K562 (cell line): ENCODE results near the gene PPP1R14D. TPM values are rescaled to one million over a fixed set of nuclear protein-coding genes. Genes with fewer than 3 reads are reported as not detected.
A peak's percentile ranks its signal among the peaks of the same experiment; 100 is the strongest.

ENCODE experiments used
- ATAC-seq: fragments of 200-7000 bp; cut with Tn5 transposase; 3 replicates; pipeline ENCODE4 v1.9.1; 2020; ENCODE audit warnings: moderate library complexity
- BruUV-seq: library from RNA; stranded (reverse); fragments of 400-500 nt; replicated peaks from 2 replicates; lab custom pipeline; 2021; lab: Mats Ljungman, UMichigan
- CTCF ChIA-PET: fragments of 300-600 bp; formaldehyde crosslinking; extraction: SDS; loops from one replicate; lab custom pipeline; 2021; ENCODE audit warnings: low intra/inter-chr PET ratio; lab: Yijun Ruan, JAX
- POLR2A ChIA-PET: fragments of 300-600, 350-650 bp; sonication (Branson Sonifier 250); formaldehyde crosslinking; extraction: SDS; loops from one replicate; lab custom pipeline; 2021; ENCODE audit warnings: antibody characterized with exemption, inconsistent platforms; lab: Yijun Ruan, JAX
- DNase-seq, 4 experiments: peaks; one replicate each; pipeline versions ENCODE4 v3.0.0 to v3.0.0-alpha.2; 2011 to 2018; ENCODE audit warnings: low spot score in 3 of 4, mixed read lengths in 3 of 4; ENCODE audit errors: extremely low read depth in 1 of 4
- FAIRE-seq: peaks from 2 replicates; lab custom pipeline; 2011; peaks lifted over from hg19 to GRCh38; lab: Jason Lieb, UNC
- H2AFZ ChIP-seq: 2 replicates; pipeline ENCODE4 v1.6.0; 2011; ENCODE audit warnings: low read depth, low read length, control low read depth, inconsistent platforms
- H3K27ac ChIP-seq: fragments of 200-600 bp; 3 replicates; pipeline ENCODE4 v1.8.0; 2011; ENCODE audit warnings: low read depth, mild to moderate bottlenecking, control low read depth, inconsistent platforms, low read length, moderate library complexity, mixed read lengths; ENCODE audit errors: extremely low read depth
- H3K27me3 ChIP-seq, 2 experiments: fragments of 300-600 bp in 1 of 2; 2 replicates in 1 of 2; 3 replicates in 1 of 2; pipeline versions ENCODE4 v1.6.0 to v1.8.0; 2011; ENCODE audit warnings: inconsistent platforms in 2 of 2, low read length in 2 of 2, mild to moderate bottlenecking in 1 of 2, mixed read lengths in 1 of 2, moderate library complexity in 1 of 2; ENCODE audit not compliant: control insufficient read depth in 2 of 2, insufficient read depth in 2 of 2
- H3K36me3 ChIP-seq: fragments of 300-600 bp; 3 replicates; pipeline ENCODE4 v1.8.0; 2011; ENCODE audit warnings: mild to moderate bottlenecking, low read length, inconsistent platforms; ENCODE audit not compliant: control insufficient read depth, insufficient read depth
- H3K4me1 ChIP-seq, 2 experiments: fragments of 200-600 bp in 1 of 2; replicated peaks in 1 of 2; 2 replicates in 1 of 2; 3 replicates in 1 of 2; pipeline versions ENCODE4 v1.5.1 to v1.8.0; 2011; ENCODE audit warnings: inconsistent platforms in 2 of 2, low read length in 2 of 2, mild to moderate bottlenecking in 1 of 2, mixed read lengths in 1 of 2, moderate library complexity in 1 of 2; ENCODE audit not compliant: control insufficient read depth in 2 of 2, insufficient read depth in 2 of 2
- H3K4me2 ChIP-seq: 2 replicates; pipeline ENCODE4 v1.6.1; 2011; ENCODE audit warnings: low read length, control low read depth, inconsistent platforms, mixed read lengths; ENCODE audit not compliant: insufficient read depth
- H3K4me3 ChIP-seq: fragments of 200-600 bp; sonication (generic), shearing (Covaris generic); 2 replicates; pipeline ENCODE4 v1.5.1; 2016; ENCODE audit warnings: control low read depth, inconsistent platforms
- H3K79me2 ChIP-seq: fragments of 200-600 bp; 3 replicates; pipeline ENCODE4 v1.8.0; 2011; ENCODE audit warnings: low read length, inconsistent platforms; ENCODE audit not compliant: control insufficient read depth, insufficient read depth
- H3K9ac ChIP-seq, 2 experiments: 2 replicates each; pipeline versions ENCODE4 v1.6.0 to v1.6.1; 2011; ENCODE audit warnings: low read depth in 2 of 2, low read length in 2 of 2, control low read depth in 1 of 2, inconsistent platforms in 1 of 2, mild to moderate bottlenecking in 1 of 2, mixed read lengths in 1 of 2; ENCODE audit not compliant: insufficient read depth in 1 of 2
- H3K9me1 ChIP-seq: one replicate; pipeline ENCODE4 v1.6.0; 2011; ENCODE audit warnings: inconsistent platforms, mild to moderate bottlenecking, low read length, moderate library complexity; ENCODE audit not compliant: control insufficient read depth, insufficient read depth
- H3K9me3 ChIP-seq: replicated peaks from 2 replicates; pipeline ENCODE4 v1.5.1; 2011; ENCODE audit warnings: low read depth, low read length, inconsistent platforms; ENCODE audit not compliant: control insufficient read depth, insufficient read depth
- H4K20me1 ChIP-seq: replicated peaks from 2 replicates; pipeline ENCODE4 v1.6.1; 2011; ENCODE audit warnings: low read length, inconsistent platforms, mixed read lengths; ENCODE audit not compliant: control insufficient read depth, insufficient read depth
- CHCHD3 ChIP-seq: fragments of 250-450 bp; sonication (Bioruptor Pico); IDR thresholded peaks from 2 replicates; pipeline ENCODE4 v2.1.2; 2022; ENCODE audit warnings: mild to moderate bottlenecking
- CHD4 ChIP-seq: fragments of 200-600 bp; sonication (generic); IDR thresholded peaks from 3 replicates; pipeline ENCODE4 v1.6.1; 2012; ENCODE audit warnings: low read depth, mild to moderate bottlenecking, mixed read lengths, low read length, inconsistent platforms; ENCODE audit not compliant: insufficient read depth, insufficient replicate concordance, poor library complexity, severe bottlenecking
- CSDE1 ChIP-seq, 2 experiments: fragments of 450-650 bp; IDR thresholded peaks; 2 replicates each; pipeline ENCODE4 v1.6.1; 2016; ENCODE audit warnings: mild to moderate bottlenecking in 1 of 2
- ELF2 ChIP-seq: fragments of 250-450 bp; sonication (Bioruptor Pico); IDR thresholded peaks from 2 replicates; pipeline ENCODE4 v1.5.0; 2021; ENCODE audit warnings: mild to moderate bottlenecking
- GATA2 ChIP-seq: sonication (generic); formaldehyde crosslinking; IDR thresholded peaks from 2 replicates; pipeline ENCODE4 v1.4.0; 2020; ENCODE audit warnings: mild to moderate bottlenecking, missing genetic modification reagents
- HDGF ChIP-seq: fragments of 450-650 bp; IDR thresholded peaks from 2 replicates; pipeline ENCODE4 v1.6.1; 2016
- IRF9 ChIP-seq: fragments of 450-650 bp; IDR thresholded peaks from 2 replicates; pipeline ENCODE4 v1.6.1; 2016; ENCODE audit warnings: missing biosample characterization, missing genetic modification characterization
- NR0B1 ChIP-seq: fragments of 450-650 bp; IDR thresholded peaks from one replicate; pipeline ENCODE4 v1.6.1; 2018; ENCODE audit warnings: mild to moderate bottlenecking, moderate library complexity; ENCODE audit not compliant: partially characterized antibody
- SRF ChIP-seq, 2 experiments: fragments of 250-450, 450-650 bp in 1 of 2; sonication (Bioruptor Pico) in 1 of 2; sonication (generic) in 1 of 2; formaldehyde crosslinking; IDR thresholded peaks; 2 replicates each; pipeline versions ENCODE4 v1.5.0 to v1.5.1; 2020 to 2022; ENCODE audit warnings: mild to moderate bottlenecking in 1 of 2, missing genetic modification reagents in 1 of 2
- TGIF2 ChIP-seq: sonication (generic); formaldehyde crosslinking; IDR thresholded peaks from 2 replicates; pipeline ENCODE4 v1.8.1; 2022; ENCODE audit warnings: mild to moderate bottlenecking, missing genetic modification reagents, moderate library complexity
- ZFPM2 ChIP-seq: fragments of 250-450 bp; sonication (Bioruptor Pico); IDR thresholded peaks from 2 replicates; pipeline ENCODE4 v1.5.1; 2022; ENCODE audit warnings: mild to moderate bottlenecking
- ZFX ChIP-seq: sonication (generic); formaldehyde crosslinking; IDR thresholded peaks from 2 replicates; pipeline ENCODE4 v1.8.0; 2022; ENCODE audit warnings: mild to moderate bottlenecking, missing genetic modification reagents, moderate library complexity
- ZNF408 ChIP-seq: fragments of 250-450 bp; sonication (Bioruptor Pico); IDR thresholded peaks from 2 replicates; pipeline ENCODE4 v1.4.0; 2020; ENCODE audit warnings: low read depth, mild to moderate bottlenecking, moderate library complexity
- ZNF584 ChIP-seq: fragments of 200-800 bp; sonication (Bioruptor generic); IDR thresholded peaks from 2 replicates; pipeline ENCODE4 v1.6.1; 2016; ENCODE audit warnings: low read depth, mild to moderate bottlenecking, missing genetic modification characterization, missing compliant biosample characterization
- WGBS: fragments of 100-300 bp; shearing (Covaris generic); methylation state at CpG from one replicate; pipeline ENCODE4 v1.1.6; 2016; ENCODE audit warnings: low coverage, mixed read lengths; ENCODE audit not compliant: insufficient coverage; ENCODE audit errors: missing lambda C conversion rate; 5-methylcytosine and 5-hydroxymethylcytosine counted together
- in situ Hi-C: fragments of 300-500 bp; cut with MboI; formaldehyde crosslinking; loops from 4 replicates; pipeline ENCODE4 v1.15.0; 2018; ENCODE audit warnings: inconsistent platforms, mixed read lengths
- intact Hi-C: fragments of 100-400 bp; cut with micrococcal nuclease; formaldehyde crosslinking; loops from 2 replicates; pipeline ENCODE4 v1.14.2; 2022
- polyA plus RNA-seq, 8 experiments: library from polyadenylated mRNA; depleted of rRNA in 4 of 8; stranded (reverse) in 5 of 8; unstranded in 3 of 8; fragments of >200 nt; fragmentation: Nextera tagmentation in 2 of 8; fragmentation: Illumina TruSeq in 1 of 8; extraction: Ambion mirVana in 2 of 8; extraction: Trizol in 1 of 8; gene quantifications; 2 replicates each; pipeline versions ENCODE4 v1.2.1 to v1.2.3, GENCODE V29; 2011 to 2014; ENCODE audit warnings: inconsistent platforms in 1 of 8, missing spikeins in 1 of 8
- total RNA-seq, 7 experiments: library from RNA; depleted of rRNA in 6 of 7; stranded (reverse); fragments of >200 nt in 6 of 7; fragmentation: Illumina TruSeq in 2 of 7; extraction: Trizol in 2 of 7; gene quantifications; 2 replicates each; pipeline versions ENCODE4 v1.2.1 to v1.2.3, GENCODE V29; 2011 to 2021; ENCODE audit warnings: low replicate concordance in 1 of 7
- TF ChIP-seq, protein P1 (sequence below): fragments of 200-800 bp; sonication (Bioruptor generic); IDR thresholded peaks from 2 replicates; pipeline ENCODE4 v1.6.1; 2017; ENCODE audit warnings: missing genetic modification characterization, missing compliant biosample characterization
- TF ChIP-seq, protein P2 (sequence below): fragments of 200-800 bp; sonication (Bioruptor generic); IDR thresholded peaks from 2 replicates; pipeline ENCODE4 v1.6.1; 2017; ENCODE audit warnings: missing genetic modification characterization, missing compliant biosample characterization

PPP1R14D gene
- total and polyA plus RNA-seq, 9 of the 15 experiments (the other 6 are each of a cell fraction or from before 2014, with no cell fraction given): 0.11 to 0.18 TPM; not detected in 7

DNA sequence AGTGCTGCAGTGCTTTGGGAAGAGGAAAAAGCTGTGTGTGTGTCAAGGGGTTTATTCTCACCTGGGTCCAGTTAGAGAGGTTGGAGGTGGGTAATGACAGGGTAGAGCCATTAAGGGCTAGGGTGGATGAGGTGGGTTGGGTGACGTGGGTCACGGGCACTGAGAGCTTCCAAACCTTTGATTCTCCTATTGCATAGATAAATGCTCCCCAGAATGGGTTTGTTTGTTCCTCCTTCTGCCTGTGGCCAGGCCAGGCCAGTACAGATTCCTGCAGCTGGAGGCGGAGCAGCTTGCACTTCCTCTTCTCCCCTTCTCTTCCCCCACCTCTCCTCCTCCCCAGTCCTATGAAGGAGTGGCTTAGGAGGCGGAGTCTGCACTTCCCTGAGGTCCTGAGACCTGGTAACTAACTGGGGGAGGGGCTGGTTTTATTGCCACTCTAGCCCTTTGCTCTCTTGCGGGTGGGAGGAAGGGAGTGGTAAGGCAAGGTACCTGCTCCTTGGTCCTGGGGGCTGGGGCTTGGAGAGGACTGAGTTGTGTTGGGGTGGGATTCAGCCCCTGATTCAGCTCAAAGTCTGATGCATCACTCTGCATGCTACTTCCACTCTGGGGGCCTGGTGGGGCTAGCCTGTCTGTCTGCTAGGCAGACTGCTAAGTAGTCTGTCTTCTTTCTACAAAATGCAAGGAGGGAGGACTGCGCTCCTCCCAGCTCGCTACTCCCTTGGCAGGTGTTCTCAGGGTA is 18.9 kb upstream of the PPP1R14D start:
- H3K9ac ChIP-seq: peak overlapping the region in 1 of 2 experiments; percentile 79; a peak in 2 of 4 replicates
- CTCF ChIA-PET: no interaction called here
- no TSS peak for BruUV-seq
- TF ChIP-seq ZNF408 (CRISPR knock-in tag) (no peak), CSDE1 (IDR thresholded peaks at IDR 0.05) (no peak), SRF (CRISPR knock-in tag; IDR thresholded peaks at IDR 0.05) (no peak), CHCHD3 (CRISPR knock-in tag) (no peak), NR0B1 (no peak), CHD4 (no peak), ZFX (CRISPR knock-in tag) (peak; percentile 38; the same call in 1 of the 2 replicates), TGIF2 (no peak), ZFPM2 (CRISPR knock-in tag) (no peak), IRF9 (no peak), ZNF584 (no peak), HDGF (peak; percentile 91), ELF2 (CRISPR knock-in tag) (no peak), GATA2 (CRISPR knock-in tag) (no peak)
- TF ChIP-seq, protein P1, sequence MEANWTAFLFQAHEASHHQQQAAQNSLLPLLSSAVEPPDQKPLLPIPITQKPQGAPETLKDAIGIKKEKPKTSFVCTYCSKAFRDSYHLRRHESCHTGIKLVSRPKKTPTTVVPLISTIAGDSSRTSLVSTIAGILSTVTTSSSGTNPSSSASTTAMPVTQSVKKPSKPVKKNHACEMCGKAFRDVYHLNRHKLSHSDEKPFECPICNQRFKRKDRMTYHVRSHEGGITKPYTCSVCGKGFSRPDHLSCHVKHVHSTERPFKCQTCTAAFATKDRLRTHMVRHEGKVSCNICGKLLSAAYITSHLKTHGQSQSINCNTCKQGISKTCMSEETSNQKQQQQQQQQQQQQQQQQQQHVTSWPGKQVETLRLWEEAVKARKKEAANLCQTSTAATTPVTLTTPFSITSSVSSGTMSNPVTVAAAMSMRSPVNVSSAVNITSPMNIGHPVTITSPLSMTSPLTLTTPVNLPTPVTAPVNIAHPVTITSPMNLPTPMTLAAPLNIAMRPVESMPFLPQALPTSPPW (CRISPR knock-in tag): peak; percentile 81
- TF ChIP-seq, protein P2, sequence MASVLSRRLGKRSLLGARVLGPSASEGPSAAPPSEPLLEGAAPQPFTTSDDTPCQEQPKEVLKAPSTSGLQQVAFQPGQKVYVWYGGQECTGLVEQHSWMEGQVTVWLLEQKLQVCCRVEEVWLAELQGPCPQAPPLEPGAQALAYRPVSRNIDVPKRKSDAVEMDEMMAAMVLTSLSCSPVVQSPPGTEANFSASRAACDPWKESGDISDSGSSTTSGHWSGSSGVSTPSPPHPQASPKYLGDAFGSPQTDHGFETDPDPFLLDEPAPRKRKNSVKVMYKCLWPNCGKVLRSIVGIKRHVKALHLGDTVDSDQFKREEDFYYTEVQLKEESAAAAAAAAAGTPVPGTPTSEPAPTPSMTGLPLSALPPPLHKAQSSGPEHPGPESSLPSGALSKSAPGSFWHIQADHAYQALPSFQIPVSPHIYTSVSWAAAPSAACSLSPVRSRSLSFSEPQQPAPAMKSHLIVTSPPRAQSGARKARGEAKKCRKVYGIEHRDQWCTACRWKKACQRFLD (CRISPR knock-in tag): no peak

More for the DNA sequence above, 18.9 kb upstream of the PPP1R14D start:
- Histone ChIP-seq H3K9me3 (no peaks in the 10 kb centered on the region), H4K20me1 (no peaks in the 10 kb centered on the region), H3K27ac (peak overlapping the region; percentile 68), H3K79me2 (no peaks in the 10 kb centered on the region), H3K9me1 (no peaks in the 10 kb centered on the region), H3K36me3 (no peaks in the 10 kb centered on the region), H3K27me3 (no peaks in the 10 kb centered on the region), H3K4me2 (peak overlapping the region; percentile 62), H2AFZ (peak overlapping the region; percentile 83), H3K4me3 (no peak overlapping the region), H3K4me1 (peaks cover 29 to 41% of the 10 kb centered on the region in 2 experiments)
- in situ Hi-C loops (no loop called here), intact Hi-C loops (no loop called here)
- peak; percentile 99 for ATAC-seq
- POLR2A ChIA-PET: interaction anchor here (0.5 to 1.7 kb wide), 10 partner anchors 9 to 528 kb away, joined by 3 to 12 read pairs (median 3); no protein-coding TSS in a partner anchor
- FAIRE-seq: peak; percentile 95
- 25% methylated on average over 6 of the region's 7 CpGs for WGBS
- DNase-seq: peak; percentile 88 to 95 (median 90)
